IPS DF 4.7 (cell line): ENCODE results near the gene HADHB.
"Not testable (repeated sequence)": the region's sequence is repeated elsewhere in the genome, so short reads cannot be mapped to it uniquely, and the experiment has no call there.

Experiments
- DNase-seq: peaks from one replicate; pipeline ENCODE4 v3.0.0-alpha.2; 2013; ENCODE audit warnings: low spot score; ENCODE audit errors: extremely low read depth

HADHB gene

DNA sequence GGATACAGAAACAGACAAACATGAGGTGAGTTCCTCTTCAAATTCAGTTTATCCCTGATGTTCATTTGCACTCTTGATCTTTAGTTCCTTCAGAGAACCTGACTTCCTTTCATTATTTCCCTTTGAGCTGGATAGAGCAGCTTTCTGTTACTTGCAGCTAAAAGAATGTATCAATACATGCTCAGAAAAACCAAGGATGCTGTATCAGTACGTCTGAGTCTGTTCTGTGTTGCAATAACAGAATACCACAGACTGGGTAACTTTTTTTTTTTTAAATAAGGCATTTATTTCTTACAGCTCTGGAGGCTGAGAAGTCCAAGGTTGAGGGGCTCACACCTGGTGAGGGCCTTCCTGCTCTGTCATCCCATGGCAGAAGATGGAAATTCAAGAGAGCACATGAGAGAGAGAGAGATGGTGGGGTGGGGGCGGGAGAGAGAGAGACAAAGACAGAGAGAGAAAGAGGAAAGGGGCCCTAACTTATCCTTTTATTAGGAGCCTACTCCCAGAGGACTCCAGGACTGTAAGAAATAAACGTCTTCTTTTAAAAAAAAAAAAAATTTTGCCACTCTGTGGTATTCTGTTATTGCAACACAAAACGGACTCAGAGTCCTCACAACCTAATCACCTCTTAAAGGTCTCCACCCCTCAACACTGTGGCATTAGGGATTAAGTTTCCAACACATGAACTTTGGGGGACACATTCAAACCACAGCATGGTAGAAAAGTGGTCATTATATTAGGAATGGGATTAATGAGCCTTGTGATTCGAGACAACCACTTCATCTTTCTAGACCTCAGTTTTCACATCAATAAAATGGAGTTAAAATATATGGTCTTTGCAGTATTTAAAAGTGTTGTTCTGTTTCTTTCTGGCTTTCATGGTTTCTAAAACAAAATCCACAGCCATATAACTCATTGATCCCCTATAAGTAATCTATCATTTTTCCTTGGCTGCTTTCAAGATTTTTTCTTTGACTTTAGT, 82.8 kb downstream of the HADHB start:
- no peak for DNase-seq

DNA sequence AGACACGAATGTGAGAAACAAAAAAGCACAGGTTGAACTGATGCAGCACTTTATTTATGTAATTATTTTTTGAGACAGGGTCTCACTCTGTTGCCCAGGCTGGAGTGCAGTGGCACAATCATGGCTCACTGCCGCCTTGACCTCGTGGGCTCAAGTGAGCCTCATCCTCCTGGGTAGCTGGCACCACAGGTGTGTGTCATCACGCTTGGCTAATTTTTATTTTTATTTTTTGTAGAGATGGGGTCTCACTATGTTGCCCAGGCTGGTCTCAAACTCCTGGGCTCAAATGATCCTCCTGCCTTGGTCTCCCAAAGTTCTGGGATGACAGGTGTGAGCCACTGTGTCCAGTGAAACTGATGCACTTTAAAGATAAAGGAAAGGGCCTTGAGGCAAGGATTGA, 84.3 kb downstream of the HADHB start:
- DNase-seq, result not testable (repeated sequence)

GRCh38 chr2:26330114-26330549, 85.4 kb downstream of the HADHB start:
- DNase-seq, result no peak

- DNase-seq, result no peak
Observed at GRCh38 chr2:26330604-26331003, 85.9 kb downstream of the HADHB start.

DNA sequence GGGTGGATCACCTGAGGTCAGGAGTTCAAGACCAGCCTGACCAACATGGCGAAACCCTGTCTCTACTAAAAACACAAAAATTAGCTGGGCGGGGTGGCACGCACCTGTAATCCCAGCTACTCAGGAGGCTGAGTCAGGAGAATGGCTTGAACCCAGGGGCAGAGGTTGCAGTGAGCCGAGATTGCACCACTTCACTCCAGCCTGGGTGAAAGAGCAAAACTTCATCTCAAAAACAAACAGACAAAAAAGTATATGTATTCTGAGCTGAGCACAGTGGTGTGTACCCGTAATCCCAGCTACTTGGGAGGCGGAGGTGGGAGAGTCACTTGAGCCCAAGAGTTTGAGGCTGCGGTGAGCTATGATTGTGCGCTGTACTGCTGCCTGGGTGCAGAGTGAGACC, 86.6 kb downstream of the HADHB start:
- not testable (repeated sequence) for DNase-seq

DNA sequence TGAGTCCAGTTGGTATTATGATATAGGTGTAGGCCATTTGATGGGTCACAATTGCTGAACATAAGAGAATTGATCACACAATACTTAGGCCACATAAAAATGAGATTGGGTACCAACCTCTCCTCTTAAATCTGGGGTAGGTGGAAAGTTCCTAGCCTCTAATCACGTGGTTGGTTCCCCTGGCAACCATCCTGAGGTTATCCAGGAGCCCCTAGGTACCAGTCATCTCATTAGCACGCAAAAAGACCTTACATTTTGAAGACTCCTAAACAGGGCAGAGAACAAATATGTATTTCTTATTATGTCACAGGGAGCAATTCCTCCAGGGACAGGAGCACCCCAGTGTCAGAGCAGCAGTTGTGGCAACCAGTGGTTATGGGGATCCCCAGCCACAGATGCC, 88.6 kb downstream of the HADHB start:
- DNase-seq, result no peak

DNA sequence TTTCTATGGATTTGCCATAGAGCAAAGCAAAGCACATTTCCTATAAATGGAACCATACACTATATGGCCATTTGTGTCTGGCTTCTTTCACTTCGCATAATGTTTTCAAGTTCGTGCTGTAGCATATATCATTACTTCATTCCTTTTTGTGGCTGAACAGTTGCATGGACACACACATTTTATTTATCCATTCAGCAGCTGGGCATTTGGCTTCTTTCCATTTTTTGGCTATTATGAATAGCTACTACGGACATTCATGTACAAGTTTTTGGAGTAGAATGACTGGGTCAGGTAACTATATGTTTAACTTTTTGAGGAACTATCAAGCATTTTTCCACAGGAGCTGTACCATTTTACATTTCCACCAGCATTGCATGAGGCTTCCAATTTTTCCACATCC, 90.5 kb downstream of the HADHB start:
- no peak for DNase-seq

DNA sequence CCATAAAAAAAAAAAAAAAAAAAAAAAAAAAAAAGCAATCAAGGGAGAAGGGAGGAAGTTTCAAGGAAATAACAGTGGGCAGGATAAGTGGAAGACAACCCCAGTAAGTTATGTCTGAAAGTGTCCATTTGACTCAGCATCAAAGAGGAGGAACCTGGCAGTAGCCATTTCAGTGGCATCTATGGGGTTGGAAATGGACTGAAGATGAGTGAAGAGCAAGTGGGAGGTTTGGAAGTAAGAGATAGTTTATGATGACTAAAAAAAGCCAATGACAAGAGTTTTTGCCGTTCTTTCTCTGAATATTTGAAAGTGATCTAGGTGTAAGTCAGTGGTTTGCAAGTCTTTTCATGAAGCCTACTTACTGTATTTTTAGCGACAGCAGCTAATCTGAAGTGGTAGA, 92.0 kb downstream of the HADHB start:
- no peak for DNase-seq

DNA sequence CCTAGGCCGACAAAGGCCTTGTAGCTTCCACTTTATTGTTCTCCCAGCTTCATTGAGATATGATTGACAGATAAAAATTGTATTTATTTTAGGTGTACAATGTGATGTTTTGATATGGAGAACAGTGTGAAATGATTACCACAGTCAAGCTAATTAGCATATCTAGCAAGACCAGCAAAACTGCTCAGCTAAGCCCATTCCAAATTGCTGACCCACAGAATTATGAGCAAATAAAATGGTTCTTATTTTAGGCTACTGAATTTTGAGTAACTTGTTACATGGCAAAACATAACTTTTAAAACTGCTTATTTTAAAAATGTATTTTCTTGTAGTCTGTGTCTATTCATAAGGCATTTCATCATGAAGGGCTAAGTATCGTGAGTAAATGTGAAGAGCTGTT, 92.6 kb downstream of the HADHB start:
- DNase-seq, result no peak
